Peyer's patch (tissue), 4 donors: ENCODE measurements around the gene FOXI1. TPM values are rescaled to one million over a fixed set of nuclear protein-coding genes. Genes with fewer than 3 reads are reported as not detected.

Source experiments
- DNase-seq, 3 donors: peaks; one replicate each; pipeline ENCODE4 v3.0.0-alpha.2; 2017 to 2019
- H3K27ac ChIP-seq, 4 donors: fragments of 200-600 bp; sonication (generic); one replicate each; pipeline ENCODE4 v1.5.1; 2016 to 2019
- H3K27me3 ChIP-seq, 2 donors: fragments of 200-600 bp; sonication (generic); one replicate each; pipeline ENCODE4 v1.5.1; 2019
- H3K36me3 ChIP-seq, 3 donors: fragments of 200-600 bp; sonication (generic); one replicate each; pipeline ENCODE4 v1.5.1; 2016 to 2019
- H3K4me1 ChIP-seq, 4 donors: fragments of 200-600 bp; sonication (generic); one replicate each; pipeline ENCODE4 v1.5.1; 2016 to 2019
- H3K4me3 ChIP-seq, 4 donors: fragments of 200-600 bp; sonication (generic); 1 replicate in 3 of 4; 2 replicates in 1 of 4; pipeline ENCODE4 v1.5.1; 2016 to 2019; ENCODE audit warnings: mild to moderate bottlenecking in 1 of 4
- H3K9me3 ChIP-seq, 4 donors: fragments of 200-600 bp; sonication (generic); one replicate each; pipeline ENCODE4 v1.5.1; 2016 to 2019; ENCODE audit warnings: mild to moderate bottlenecking in 1 of 4
- CTCF ChIP-seq, 6 experiments: fragments of 450-650 bp in 4 of 6; fragments of 200-600 bp in 2 of 6; sonication (generic) in 1 of 6; IDR thresholded peaks; one replicate each; pipeline ENCODE4 v1.5.1; 2017 to 2019; ENCODE audit warnings: antibody characterized with exemption in 6 of 6, mild to moderate bottlenecking in 3 of 6, moderate library complexity in 1 of 6
- POLR2A ChIP-seq, 2 donors: fragments of 450-650 bp; IDR thresholded peaks; one replicate each; pipeline ENCODE4 v1.5.1; 2017; ENCODE audit warnings: antibody characterized with exemption in 2 of 2, mild to moderate bottlenecking in 2 of 2, moderate library complexity in 2 of 2
- total RNA-seq, 4 donors: library from RNA; depleted of rRNA; stranded (reverse); fragments of >200 nt; gene quantifications; one replicate each; pipeline ENCODE4 v1.1.0, GENCODE V29; 2016

FOXI1 gene
- total RNA-seq, 4 donors from 2014 or later, result not detected

DNA sequence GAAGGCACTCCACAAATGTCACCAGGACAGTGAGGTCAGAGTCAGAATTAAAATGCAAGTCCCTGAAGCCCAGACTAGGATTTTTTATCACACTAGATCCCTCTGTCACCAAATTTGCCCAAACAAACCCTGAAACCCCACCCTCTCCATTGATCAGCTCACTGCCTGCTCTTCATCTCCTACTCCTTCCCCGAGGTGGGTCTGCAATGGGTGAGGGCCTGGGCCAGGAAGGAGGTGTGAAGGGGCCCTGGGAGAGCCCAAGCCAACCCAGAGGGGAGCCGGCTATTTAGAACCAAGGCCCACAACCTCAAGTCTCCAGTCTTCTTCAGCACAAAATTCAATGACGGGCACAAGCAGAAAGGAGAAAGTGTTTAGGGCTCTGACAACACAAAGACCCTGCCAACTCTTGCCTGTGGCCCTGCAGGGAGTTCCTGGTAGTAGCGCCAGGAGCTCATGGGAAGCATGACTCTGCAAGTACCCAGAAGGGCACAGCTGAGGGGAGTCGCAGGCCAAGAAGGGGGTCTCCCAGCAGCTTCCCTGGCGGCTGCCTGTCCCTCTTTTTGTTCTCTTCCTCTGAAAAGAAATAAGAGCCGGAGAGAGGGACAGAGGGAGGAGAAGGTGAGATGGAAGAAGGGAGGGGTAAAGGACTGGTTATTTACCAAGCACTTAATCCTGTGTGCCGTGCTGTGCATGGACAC is 5.5 kb downstream of the FOXI1 start:
- H3K27ac ChIP-seq, result no peak overlapping the region
- DNase-seq, result no peak
- H3K27me3 ChIP-seq, result no peaks in the 10 kb centered on the region
- H3K36me3 ChIP-seq, result no peaks in the 10 kb centered on the region
- TF ChIP-seq POLR2A (IDR thresholded peaks at IDR 0.05) (no peak), CTCF (IDR thresholded peaks at IDR 0.05) (no peak)
- H3K9me3 ChIP-seq, result no peaks in the 10 kb centered on the region
- H3K4me1 ChIP-seq, result no peaks in the 10 kb centered on the region
- H3K4me3 ChIP-seq, result no peak overlapping the region

DNA sequence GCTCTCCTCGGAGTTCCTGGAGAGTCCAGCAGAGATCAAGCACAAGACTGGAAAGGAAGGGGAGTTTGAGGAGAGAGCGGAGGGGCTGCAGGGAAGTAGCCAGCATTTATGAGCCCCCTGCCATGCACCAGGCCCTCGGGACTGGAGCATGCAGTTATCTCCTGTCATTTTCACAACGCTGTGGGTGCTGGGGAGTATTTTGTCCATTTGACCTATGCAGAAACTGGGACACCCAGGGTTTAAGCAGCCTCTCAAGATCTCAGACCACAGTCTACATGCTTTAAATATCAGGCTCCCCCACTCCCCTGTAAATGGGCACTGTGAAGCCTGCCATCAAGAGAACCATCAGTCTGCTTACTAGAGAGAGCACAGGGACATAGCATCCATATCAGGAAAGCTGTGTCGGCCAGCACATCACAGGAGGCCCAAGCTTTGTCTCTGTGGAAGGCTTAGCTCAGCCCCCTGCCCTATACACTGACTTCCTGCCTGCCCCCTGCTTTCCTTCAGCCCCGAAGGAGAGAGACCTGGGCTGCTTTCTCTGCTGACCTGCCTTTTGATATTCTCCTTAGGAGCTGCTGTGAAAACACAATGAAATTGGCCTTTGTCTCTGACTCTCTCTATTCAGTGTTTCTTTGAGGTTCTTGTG is 7.3 kb downstream of the FOXI1 start:
- TF ChIP-seq POLR2A (IDR thresholded peaks at IDR 0.05) (no peak), CTCF (IDR thresholded peaks at IDR 0.05) (no peak)
- Histone ChIP-seq H3K4me1 (no peaks in the 10 kb centered on the region), H3K9me3 (no peaks in the 10 kb centered on the region), H3K36me3 (no peaks in the 10 kb centered on the region), H3K27me3 (no peaks in the 10 kb centered on the region), H3K4me3 (no peak overlapping the region), H3K27ac (no peak overlapping the region)
- DNase-seq, result no peak

DNA sequence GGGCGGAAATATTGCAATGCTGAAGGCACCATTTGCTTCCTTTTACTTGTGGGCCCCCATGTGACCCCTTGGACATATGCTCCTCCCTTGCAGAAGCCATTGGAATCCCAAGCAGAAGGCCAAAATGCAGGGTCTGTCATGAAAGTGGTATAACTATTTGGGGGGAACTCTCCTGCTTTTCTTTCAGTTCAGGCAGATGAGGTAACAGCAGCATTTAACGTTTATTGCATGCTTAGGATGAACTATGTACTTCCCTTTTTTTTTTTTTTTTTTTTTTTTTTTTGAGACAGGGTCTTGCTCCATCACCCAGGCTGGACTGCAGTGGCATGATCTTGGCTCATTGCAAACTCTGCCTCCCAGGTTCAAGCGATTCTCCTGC is 7.8 kb downstream of the FOXI1 start:
- Histone ChIP-seq H3K9me3 (no peaks in the 10 kb centered on the region), H3K4me3 (no peak overlapping the region), H3K27ac (no peak overlapping the region), H3K36me3 (no peaks in the 10 kb centered on the region), H3K27me3 (no peaks in the 10 kb centered on the region), H3K4me1 (no peaks in the 10 kb centered on the region)
- no peak for TF ChIP-seq POLR2A (IDR thresholded peaks at IDR 0.05)
- no peak for TF ChIP-seq CTCF (IDR thresholded peaks at IDR 0.05)
- DNase-seq, result no peak

DNA sequence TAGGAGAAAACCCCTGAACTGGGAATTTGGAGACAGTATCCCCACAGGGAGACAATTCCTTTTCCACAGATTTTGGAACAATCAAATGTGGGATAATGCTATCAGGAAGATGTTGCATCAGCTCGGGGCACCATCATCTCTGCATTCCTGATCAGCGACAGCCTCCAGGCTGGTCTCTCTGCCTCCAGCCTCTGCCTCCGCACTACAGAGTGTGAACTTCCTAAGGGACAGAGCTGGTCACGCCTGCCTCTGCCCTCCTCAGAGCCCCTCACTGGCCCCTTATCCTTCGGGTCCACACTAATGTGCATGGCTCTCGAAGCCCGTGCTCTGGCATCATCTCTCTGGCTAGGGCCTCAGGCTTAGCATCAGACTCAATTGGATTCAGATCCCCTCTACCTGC is 8.6 kb downstream of the FOXI1 start:
- no peaks in the 10 kb centered on the region for H3K9me3 ChIP-seq
- no peak overlapping the region for H3K4me3 ChIP-seq
- H3K27ac ChIP-seq, result no peak overlapping the region
- no peak for DNase-seq
- TF ChIP-seq POLR2A (IDR thresholded peaks at IDR 0.05) (no peak), CTCF (IDR thresholded peaks at IDR 0.05) (no peak)
- no peaks in the 10 kb centered on the region for H3K4me1 ChIP-seq
- no peaks in the 10 kb centered on the region for H3K27me3 ChIP-seq
- H3K36me3 ChIP-seq, result no peaks in the 10 kb centered on the region

DNA sequence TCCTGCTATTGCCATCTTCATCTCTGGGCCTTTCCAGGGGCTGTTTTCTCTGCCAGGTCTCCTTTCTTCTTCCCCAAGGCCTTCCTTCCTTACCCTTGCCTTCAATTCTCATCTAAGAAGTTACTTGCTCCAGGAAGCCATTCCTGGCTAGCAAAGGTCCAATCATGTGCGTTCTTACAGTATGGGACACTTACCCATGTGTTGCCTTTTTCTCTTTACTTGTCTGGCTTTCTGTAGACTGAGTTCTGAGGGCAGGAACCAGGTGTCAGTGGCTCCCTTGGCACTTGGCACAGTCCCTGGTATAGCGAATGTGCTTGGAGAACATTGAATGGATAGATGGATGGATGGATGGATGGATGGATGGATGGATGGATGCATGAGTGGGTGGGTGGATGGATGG is 10.2 kb downstream of the FOXI1 start:
- Histone ChIP-seq H3K4me1 (no peaks in the 10 kb centered on the region), H3K27ac (no peak overlapping the region), H3K27me3 (no peaks in the 10 kb centered on the region), H3K9me3 (no peaks in the 10 kb centered on the region), H3K4me3 (no peak overlapping the region), H3K36me3 (no peaks in the 10 kb centered on the region)
- DNase-seq, result no peak
- TF ChIP-seq CTCF (IDR thresholded peaks at IDR 0.05), result no peak
- no peak for TF ChIP-seq POLR2A (IDR thresholded peaks at IDR 0.05)
